RPMI8226 (cell line): Measurements from ENCODE around the gene PRDM16.

Source experiments
- DNase-seq: peaks from one replicate; pipeline ENCODE4 v3.0.0-alpha.2; 2015

PRDM16 gene

DNA sequence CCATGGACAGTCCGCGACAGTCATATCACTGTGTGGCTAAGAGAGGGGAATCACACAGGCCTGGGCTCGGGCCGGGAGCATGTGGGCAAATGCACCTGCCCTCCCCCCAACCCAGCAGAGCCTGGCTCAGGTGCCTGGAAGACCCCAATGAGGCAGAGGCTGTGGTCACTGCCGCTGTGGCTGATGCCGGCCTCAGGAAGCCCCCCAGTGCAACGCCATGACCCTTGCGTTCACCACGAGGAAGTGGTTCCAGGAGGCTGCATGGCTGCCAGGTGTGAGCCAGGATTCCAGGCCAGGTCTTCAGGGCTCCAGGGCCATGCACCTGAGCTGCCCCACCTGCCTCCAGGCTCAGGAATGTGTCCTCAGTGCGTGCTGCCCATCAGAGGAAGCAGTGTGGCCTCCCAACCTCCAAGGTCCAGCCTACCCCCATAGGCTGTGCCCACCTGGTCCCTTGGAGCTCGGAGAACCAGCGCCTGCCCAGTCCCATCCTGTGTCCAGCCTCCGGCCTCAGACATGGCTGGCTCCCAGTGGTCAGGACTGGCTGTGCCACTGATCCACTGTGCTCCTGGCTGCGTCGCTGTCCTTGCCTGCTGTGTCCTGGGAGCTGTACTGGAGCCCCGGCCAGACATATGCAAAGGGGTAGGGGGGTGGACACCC is 393.5 kb downstream of the PRDM16 start:
- DNase-seq = no peak

DNA sequence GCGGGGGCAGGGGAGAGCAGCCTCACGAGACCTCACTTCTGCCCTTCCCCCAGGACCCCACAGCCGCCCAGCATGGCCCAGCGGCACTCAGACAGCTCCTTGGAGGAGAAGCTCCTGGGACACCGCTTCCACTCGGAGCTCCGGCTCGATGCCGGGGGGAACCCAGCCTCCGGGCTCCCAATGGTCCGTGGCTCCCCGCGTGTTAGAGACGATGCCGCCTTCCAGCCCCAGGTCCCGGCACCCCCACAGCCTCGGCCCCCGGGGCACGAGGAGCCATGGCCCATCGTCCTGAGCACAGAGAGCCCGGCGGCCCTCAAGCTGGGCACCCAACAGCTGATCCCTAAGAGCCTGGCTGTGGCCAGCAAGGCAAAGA is 394.0 kb downstream of the PRDM16 start:
- no peak for DNase-seq

- no peak for DNase-seq
Measured at GRCh38 chr1:3463408-3463863, 394.4 kb downstream of the PRDM16 start.

DNA sequence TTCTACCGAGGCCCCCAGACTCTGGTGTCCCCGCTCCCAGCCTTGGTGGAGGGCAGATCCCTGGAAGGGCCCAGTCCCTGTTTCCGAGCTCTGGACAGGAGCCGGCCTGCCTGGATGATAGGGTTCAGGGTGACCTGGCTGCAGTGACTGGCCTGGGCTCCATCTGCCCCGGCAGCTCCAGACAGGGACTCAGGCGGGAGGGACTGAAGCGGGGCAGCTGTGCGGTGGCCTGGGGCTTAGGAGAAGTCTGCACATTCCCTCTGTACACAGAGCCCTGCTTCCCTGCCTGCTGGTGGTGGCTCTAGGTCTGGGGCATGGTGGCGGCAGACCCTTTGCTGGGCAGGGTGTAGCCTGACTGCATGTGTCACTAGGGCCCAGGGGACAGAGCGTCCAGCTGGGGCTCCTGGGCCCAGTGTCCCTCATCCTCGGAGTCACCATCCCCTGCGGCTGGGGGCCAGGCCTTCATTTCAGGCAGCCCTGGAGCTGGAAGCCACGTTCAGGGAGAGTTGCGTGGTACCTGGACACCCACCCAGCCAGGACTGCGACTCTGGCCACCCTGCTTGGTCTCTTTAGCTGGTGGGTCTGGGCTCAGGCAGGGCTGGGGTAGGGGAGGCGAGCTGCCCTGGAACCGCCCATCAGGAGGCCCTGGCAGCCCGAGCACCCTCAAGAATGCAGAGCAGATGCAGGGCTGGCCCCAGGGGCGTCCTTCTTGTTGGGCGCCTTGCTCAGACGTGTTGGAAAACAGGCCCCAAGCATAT is 395.1 kb downstream of the PRDM16 start:
- DNase-seq = no peak

- DNase-seq = no peak
Measured at GRCh38 chr1:3464649-3465025, 395.6 kb downstream of the PRDM16 start.

- no peak for DNase-seq
Measured at GRCh38 chr1:3465091-3465934, 396.3 kb downstream of the PRDM16 start.

DNA sequence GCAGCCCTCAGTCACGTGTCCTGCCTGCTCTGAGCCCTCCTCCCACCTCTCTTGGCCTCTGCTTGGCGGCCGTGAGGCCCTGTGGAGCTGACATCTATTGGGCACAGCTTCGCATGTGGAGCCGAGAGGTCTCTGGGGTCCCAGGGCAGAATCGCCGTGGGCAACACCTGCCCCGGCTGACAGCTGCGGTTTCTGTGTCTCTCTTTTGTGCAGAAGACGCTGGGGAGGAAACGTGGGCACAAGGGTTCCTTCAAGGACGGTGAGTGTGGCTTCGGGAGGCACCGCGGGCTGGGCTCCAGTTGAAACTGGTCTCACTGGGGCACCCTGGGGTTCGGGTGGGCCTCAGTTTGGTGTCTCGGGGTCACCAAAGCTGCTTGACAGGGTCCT is 396.9 kb downstream of the PRDM16 start:
- peak; percentile 47 for DNase-seq

DNA sequence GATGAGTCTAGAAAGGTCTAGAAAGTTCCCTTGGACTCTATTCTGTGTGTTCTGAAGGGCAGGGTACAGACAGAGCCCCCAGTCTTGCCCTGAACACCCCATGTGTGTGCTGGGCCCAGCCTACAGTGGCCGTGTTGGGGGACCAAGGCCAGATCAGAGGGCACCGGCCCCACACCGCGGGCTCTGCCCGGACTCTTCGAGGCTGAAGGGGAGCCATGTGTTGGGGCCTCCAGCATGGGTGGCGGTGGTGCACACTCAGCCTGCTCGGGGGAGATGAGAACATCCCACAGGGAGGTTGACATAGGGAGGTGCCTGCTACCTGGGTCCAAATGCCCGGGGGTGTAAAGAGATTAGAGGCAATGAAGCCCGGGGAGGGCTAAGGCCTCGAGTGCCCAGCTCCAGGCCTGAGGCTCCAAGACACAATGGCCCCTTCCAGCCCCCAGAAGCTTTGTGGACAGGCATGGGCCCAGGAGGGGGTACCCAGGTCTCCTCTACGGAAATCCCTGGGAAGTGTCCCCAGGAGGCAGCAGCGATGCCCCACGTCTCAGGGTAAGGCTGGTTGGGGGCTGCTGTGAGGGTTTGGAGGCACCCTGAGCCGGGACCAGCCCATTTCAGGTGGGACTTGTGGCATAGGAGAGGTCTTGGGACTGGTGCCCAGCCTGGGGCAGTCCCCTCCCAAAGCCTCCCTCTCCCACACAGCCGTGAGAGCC is 397.5 kb downstream of the PRDM16 start:
- no peak for DNase-seq

- DNase-seq = no peak
Measured at GRCh38 chr1:3467096-3468036, 398.4 kb downstream of the PRDM16 start.

- DNase-seq = no peak
Measured at GRCh38 chr1:3468236-3469103, 399.5 kb downstream of the PRDM16 start.

GRCh38 chr1:3469104-3469848 is 400.3 kb downstream of the PRDM16 start:
- DNase-seq = no peak

- DNase-seq = no peak
Measured at GRCh38 chr1:3469849-3470649, 401.0 kb downstream of the PRDM16 start.

- DNase-seq = no peak
Measured at GRCh38 chr1:3470650-3471355, 401.8 kb downstream of the PRDM16 start.

- no peak for DNase-seq
Measured at GRCh38 chr1:3471356-3472087, 402.5 kb downstream of the PRDM16 start.

GRCh38 chr1:3472088-3472850 is 403.3 kb downstream of the PRDM16 start:
- no peak for DNase-seq

- no peak for DNase-seq
Measured at GRCh38 chr1:3472906-3473305, 403.9 kb downstream of the PRDM16 start.

GRCh38 chr1:3473381-3473844 is 404.4 kb downstream of the PRDM16 start:
- DNase-seq = no peak
